Regular cardiac myocyte (primary cell): ENCODE results near the gene ARRB1. TPM values are rescaled to one million over a fixed set of nuclear protein-coding genes. Genes with fewer than 3 reads are reported as not detected.

Source experiments
- total RNA-seq: library from RNA; depleted of rRNA; stranded (reverse); fragments of >200 nt; gene quantifications from 2 replicates; pipeline ENCODE4 v1.2.3, GENCODE V29; 2014

ARRB1 gene
- total RNA-seq: 13.0 and 13.6 TPM in 2 replicates

GRCh38 chr11:75351541-75351790 lies at the start of gene ARRB1:
Gene ARRB1 (minus strand): TSS chr11:75351661. CDS start chr11:75351607, 54 bp downstream.

GRCh38 chr11:75399344-75400145 lies 48.1 kb upstream of the ARRB1 start, which contains the start of gene RPS3:
Gene RPS3 (plus strand): TSS chr11:75399518. CDS start chr11:75399548, 30 bp downstream.

GRCh38 chr11:75240311-75241035 lies 111.0 kb downstream of the ARRB1 start, which contains the start of gene TPBGL:
Gene TPBGL (plus strand): TSS chr11:75240774. CDS start chr11:75241050, 276 bp downstream.

Other genes with a start within 250 kb of the ARRB1 start
- gene SLCO2B1, start 200.6 kb downstream of the ARRB1 start, total RNA-seq: 0.38 TPM in 1 of 2 replicates, not detected in the other
- gene TPBGL, start 110.9 kb downstream of the ARRB1 start, total RNA-seq: 0.28 TPM in 1 of 2 replicates, not detected in the other
- 1,432 and 2,765 TPM in 2 replicates for gene RPS3, start 47.9 kb upstream of the ARRB1 start, total RNA-seq
- gene KLHL35, start 81.5 kb upstream of the ARRB1 start, total RNA-seq: 4.0 and 6.2 TPM in 2 replicates
- gene GDPD5, start 174.3 kb upstream of the ARRB1 start, total RNA-seq: 3.6 and 5.1 TPM in 2 replicates
- 1,132 and 1,478 TPM in 2 replicates for gene SERPINH1, start 210.6 kb upstream of the ARRB1 start, total RNA-seq